Right renal pelvis (tissue), 4 donors: ENCODE data around the gene GRM1. TPM values are rescaled to one million over a fixed set of nuclear protein-coding genes. Genes with fewer than 3 reads are reported as not detected.
"Not testable (repeated sequence)": the region's sequence is repeated elsewhere in the genome, so short reads cannot be mapped to it uniquely, and the experiment has no call there.

ENCODE experiments used
- DNase-seq, 4 donors: peaks; one replicate each; pipeline ENCODE4 v3.0.0-alpha.2; 2013; ENCODE audit warnings: low read depth in 4 of 4, low spot score in 3 of 4, missing footprints in 1 of 4
- polyA plus RNA-seq, 4 donors: library from polyadenylated mRNA; unstranded; fragments of 120-200 nt; gene quantifications; one replicate each; pipeline ENCODE4 v1.2.1, GENCODE V29; 2013; ENCODE audit not compliant: insufficient read length in 4 of 4

GRM1 gene
- polyA plus RNA-seq, 4 donors: 0.15 to 0.27 (median 0.20) TPM

DNA sequence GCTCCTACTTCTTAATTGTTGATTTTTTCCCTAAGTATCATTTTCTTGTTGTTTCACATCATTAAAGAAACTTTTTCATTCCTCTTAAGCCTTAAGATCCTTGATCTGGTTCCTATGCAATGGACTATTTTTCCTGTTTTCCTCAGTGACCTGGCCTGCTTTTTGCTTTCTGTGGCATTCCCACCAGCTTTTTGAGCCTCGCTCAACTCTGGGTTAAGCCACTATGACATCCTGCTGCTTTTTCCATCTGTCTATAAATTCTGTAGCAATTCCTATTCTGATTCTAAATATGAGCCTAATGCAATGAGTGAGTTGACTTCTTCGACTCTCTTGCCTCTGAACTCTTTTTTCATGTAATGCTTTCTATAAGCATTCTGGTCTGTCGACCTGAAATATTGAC lies 160.3 kb downstream of the GRM1 start:
- no peak for DNase-seq

DNA sequence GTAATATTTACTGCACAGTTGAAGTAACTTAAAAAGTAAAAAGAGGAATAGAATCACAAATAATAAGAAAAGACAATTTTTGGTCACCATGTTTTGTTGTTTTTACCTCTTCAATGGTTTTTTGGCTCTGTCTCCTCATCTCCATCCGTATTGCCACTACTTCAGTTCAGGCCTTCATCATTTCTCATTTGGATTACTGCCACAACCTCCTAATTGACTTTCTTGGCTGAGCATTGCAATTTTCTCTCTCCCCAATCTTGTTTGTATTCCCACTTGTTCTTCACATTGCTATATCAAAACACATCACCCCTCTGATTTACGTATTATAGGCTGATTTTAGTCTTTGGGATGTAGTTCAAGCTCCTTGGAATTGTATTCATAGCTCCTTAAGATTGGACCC lies 161.7 kb downstream of the GRM1 start:
- DNase-seq: no peak

DNA sequence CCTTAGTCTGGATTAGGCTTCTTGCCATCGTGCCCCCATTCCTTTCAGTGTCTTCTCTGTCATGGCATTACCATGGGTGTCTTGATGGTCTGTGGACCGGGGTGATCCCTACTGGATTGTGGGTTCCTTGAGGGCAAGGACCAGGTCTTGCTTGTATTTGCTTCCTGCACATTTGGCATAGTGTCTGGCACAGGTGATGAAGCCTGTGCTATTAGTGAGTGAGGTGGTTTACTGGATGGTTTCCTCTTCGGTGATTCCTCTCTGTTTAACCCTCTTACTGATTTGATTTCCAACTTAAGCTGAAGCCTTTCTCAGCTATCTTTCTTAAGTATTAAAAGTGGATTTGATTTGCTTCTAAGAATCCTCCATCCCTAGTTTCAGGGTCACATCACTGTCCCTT lies 162.3 kb downstream of the GRM1 start:
- no peak for DNase-seq

DNA sequence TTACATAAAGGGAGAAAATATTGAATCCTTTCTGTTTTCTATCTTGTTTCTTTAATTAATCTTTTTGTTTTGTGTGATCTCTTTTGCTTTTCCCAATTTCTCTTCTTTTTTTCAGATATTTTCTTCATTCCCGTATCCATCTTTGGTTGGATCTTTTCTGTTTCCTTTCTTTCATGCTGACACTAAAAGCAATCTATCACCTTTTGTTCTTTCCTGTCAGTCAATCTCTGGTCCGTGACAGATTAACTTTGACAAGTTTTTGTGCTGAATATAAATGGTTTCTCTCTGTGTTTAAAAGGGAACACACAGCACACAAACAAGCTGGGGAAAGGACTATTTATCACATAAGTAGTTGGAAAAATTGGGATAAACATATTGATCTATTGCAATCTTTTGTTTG lies 162.8 kb downstream of the GRM1 start:
- no peak for DNase-seq

DNA sequence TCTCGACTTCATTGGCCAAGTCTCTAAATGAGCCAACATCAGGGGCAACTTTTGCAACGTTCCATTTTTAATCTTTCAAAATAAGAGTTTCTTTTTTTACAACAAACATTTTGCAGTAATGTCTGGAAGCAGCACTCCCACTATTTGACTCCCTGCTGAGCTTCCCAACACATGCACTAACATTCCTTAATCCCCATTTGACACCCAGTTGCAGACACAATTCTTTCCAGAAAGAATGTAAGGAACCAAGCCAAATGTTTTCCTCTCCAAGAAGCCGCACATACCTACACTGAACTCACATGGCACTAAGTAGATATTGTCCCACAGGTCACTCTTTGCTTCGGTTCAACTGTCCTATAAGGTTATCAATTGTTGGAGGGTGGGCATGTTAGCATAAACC lies 165.6 kb downstream of the GRM1 start:
- DNase-seq: no peak

DNA sequence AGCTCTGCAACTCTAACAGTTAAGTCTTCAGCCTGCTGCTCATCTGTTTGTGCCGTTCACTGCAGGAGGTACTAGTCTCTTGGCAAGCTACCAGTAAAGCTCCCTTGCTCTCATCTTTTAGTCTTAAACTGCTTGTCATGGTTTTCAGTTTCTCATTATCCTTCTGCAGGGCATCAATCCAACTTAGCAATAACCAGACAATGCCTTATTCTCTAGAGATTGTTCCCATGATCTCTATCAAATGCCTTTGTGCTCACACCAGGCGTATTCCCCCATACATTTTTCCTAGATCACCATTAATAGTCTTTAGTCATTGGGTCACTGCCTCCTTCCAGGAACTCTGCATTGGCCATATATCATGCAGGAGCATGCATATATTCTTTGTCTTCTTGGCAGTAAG lies 171.3 kb downstream of the GRM1 start:
- no peak for DNase-seq

DNA sequence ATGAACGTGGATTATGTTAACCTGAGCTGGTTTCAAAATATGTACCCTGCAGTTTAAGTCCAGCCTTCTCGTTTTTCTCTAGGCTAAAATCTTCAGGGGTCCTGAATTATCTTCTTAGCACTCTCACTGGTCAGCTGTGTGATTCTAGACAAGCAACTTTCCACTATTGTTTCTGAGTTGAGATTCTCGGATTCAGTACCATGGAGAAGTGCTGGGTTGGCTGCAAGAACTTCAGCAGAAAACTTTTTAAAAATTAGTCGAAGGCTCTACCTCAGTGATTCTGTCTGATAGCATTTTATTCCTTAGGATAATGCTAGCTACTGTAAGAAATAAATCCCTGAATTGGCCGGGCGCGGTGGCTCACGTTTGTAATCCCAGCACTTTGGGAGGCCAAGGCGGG lies 173.7 kb downstream of the GRM1 start:
- DNase-seq: no peak

DNA sequence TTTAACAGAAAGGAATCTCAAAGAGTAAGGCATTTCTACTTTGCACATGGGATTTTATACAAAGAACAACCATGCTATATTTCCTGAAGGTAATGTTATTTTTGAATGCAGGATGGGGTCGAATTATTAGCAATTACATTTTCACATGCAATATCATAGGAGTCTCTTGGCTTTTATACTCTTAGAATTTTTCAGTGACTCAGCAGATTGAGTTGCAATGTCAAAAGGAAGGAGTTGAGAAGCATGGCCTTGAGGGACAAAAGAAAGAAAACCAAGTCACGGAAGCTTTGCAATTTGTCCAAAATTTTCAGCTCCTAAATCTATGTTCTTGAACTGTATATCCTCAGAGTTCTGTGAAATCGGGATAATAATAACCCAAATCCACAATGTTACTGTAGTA lies 181.1 kb downstream of the GRM1 start:
- DNase-seq: no peak

DNA sequence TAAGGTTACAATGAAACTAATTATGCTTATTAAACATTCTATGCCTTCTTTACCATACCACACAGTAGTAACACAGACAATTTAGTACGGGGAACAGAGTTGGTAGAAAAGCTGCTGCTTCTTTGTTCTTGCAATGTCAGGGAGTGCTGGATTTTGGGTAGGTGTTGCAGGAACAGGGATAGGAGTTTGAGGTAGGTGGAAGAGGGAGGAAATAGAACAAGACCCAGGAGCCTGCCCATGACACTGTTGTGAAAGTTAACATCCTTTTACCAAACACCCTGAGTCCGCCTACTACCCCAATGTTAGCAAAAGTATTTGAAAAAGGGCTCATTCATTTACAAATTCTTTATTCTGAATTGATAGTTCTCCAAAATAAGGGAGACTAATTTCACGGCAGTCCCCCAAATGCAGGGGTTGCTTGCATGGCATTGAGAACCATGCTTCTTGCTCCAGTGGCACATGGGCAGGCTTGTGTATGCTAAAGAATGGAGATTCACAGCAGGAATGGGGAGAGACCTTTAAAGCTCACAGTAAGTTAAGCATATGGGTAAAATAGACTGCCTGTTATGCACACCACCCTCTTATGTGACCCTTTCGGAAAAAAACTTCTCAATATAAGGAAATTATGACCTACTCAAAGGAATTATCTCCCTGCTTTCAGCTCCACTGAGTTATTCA lies 181.7 kb downstream of the GRM1 start:
- no peak for DNase-seq

DNA sequence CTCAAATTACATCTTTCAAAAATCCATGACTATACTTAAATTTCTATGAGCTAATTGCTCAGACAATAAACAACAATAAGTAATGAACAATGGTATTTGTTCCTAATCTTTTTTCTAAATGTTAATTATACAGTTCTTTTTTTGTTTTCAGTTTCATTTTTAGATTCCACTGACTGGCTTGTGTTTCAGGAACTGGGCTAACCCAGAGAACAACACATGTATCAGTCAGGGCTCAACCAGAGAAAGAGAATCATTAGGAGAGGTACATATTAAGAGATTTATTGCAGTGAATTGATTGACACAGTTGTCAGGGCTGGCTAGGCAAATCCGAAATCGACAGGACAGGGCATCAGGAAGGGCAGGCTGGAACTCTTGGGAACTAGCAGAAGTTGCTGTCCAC lies 182.8 kb downstream of the GRM1 start:
- DNase-seq: no peak

DNA sequence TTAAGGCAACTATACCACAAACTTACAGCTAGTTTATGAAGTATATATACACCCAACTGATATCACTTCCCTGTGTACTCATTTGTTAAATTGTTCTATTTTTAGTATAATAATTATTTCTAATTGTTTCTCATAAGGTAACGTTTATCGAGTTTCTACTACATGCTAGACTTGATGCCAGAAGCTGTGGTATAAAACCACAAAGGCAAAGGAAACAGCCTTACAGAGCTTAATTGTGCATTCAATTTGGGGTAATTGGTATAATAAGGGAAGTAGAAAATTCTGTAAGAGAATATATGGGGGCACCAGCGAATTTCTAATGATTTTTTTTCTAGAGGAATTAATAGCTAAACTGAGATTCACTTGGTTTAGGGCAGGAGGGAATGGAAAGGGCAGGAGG lies 183.9 kb downstream of the GRM1 start:
- DNase-seq: no peak

DNA sequence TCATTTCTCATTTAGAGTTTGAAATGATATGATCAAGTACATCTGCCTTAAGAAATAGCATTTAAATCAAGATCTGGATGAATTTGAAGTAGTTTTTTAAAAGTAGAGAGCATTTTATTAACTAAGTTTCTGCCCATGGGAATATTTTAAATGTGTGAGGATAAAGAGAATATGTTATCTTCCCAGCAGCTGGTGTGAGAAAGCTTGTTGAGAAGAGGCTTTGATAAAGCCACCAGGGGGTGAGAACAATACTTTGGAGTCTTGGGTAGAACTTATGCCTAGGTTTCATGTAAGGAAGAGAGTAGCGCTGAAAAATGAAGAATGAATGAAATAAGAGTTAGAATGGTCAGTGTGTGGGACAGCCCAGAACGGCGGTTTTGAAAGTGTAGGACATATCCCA lies 190.2 kb downstream of the GRM1 start:
- no peak for DNase-seq

DNA sequence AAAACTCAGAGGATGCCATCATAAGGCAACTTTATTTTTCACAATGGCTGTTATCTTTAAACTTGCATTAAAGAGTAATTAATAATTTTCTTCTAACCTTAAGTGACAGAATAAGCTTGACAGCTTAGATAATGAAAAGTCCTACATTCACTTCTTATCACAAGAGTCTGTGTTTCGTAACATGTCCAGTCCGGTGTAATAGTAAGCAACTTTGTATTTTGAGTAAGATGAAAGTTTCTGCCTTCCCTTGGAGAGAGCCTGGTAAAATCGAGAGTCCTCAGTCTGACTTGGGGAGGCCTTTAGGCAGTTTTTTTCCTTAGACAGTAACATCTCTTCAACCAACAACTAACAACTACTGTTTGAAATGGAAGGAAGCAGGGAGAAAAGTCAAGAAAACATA lies 195.6 kb downstream of the GRM1 start:
- DNase-seq: no peak

DNA sequence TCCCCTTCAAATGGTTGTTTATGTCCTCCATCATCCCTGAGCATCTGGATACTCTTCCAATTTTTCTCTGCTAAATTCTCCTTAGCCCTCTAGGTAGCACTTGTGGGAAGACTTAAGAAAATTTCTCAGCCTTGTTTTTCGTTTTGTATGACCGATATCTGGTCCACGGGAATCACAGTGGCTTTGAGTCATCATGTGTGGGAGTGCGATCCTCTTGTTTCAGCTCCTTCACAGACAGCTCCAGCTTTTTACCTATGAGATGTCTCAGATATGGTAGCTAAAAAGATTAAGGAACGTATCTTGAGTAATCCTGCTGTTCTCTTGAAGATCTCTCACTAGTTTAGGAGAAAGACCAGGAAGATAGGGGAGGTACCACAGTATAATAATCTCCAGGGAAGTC lies 196.1 kb downstream of the GRM1 start:
- DNase-seq: no peak

DNA sequence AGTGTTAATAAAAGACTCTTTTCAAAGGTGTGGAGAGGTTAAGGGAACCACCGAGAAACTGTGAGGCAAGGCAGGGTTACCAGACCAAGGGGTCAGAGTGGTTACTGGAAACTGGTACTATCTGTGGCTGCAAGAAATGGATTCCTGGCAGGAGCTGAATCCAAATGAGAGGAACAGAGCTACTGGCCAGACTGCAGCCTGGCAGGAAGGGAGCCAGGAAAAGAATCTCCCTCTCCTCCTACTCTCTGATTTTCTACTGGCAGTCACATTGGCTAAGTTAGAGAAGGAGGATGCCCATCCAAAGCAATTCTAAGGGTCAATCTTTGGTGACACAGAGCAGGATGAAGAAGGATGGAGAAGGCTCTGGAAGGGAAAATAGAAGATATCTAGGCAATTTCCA lies 211.5 kb downstream of the GRM1 start:
- no peak for DNase-seq

DNA sequence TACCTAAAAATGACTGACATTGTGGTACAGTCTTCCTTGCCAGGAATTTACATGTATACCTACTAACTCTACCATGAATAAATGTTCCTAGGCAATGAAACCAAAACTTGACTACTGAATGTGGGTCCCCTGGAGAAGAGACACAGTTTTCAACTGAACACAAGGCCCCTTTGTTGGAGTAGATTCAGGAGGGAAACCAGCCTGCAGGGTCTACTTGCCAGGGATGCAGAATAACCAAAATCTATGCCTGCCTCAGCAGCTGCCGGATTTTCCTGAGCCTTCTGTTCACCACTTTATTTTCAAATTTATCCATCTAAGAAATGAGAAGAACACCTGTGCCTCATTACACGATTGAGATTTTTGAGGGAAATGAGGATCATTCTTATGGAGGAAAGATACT lies 211.9 kb downstream of the GRM1 start:
- DNase-seq: no peak

DNA sequence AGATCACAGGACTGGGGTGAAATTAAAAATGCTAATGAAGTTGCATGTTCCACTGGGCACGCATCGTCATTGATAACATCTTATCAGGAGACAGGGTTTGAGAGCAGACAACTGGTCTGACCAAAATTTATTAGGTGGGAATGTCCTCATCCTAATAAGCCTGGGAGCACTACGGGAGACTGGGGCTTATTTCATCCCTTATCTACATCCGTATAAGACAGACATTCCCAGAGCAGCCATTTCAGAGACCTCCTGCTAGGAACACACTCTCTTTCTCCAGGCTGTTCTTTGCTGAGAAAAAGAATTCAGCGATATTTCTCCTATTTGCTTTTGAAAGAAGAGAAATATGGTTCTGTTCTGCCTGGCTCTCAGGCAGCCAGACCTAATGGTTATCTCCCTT lies 214.8 kb downstream of the GRM1 start:
- DNase-seq: not testable (repeated sequence)

DNA sequence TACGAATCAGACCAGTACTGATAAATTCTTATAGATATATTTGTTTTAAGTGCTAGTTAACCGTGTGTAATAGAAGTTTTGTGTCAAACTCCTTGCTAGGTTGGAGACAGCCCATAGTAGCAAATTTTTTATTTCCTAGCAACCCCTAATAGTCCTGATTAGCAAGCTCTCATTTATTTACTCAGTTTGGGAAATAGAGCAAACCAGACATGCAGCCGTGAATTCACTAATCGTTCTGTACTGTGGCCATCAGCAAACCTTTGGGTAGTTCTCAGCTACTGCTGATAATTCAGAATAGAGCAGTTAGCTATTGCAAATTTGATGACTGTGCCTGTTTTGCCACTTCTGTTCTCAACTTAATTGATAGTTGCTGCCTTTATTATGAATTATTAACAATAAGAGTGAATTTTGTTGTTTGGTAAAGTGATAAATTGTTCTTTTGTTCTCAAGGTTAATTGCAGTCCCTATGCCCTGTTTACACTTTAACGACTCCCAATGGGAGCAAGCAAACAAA lies 215.8 kb downstream of the GRM1 start:
- no peak for DNase-seq

DNA sequence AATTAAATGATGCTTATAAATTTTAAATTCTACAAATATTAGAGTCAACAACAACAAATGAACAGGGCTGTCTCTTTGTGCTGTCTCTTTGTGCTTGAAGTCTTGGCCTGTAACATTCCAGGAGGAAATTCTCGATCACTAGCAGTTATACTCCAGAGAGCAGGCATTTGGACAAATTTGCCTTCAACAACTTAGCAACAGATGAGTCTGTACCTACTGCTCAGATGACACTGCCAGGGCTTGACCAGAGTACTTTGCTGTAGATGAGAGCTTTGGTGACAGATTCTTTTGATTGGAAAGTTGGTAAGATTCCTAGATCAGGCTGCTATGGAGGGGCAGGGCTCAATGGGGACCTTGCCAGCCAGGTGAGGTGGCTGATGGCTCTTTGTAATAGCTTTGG lies 217.2 kb downstream of the GRM1 start:
- DNase-seq: no peak

DNA sequence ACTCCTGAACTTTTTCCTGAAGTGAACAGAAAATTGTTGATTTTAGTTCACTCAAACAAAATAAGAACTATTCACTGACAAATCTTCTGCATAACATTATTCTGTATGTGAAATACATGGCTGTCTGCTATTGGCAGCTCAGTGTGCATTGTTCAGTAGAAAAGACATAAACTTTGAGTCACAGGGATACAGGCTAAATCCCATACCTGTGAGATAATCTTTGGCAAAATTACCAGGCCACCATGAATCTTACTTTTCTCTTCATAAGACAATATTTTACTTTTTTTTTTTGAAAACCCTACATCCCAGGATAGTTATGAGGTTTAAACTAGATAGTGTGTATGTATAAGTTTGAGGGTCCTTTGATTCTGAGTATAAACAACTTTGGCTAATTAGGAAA lies 224.8 kb downstream of the GRM1 start:
- no peak for DNase-seq

DNA sequence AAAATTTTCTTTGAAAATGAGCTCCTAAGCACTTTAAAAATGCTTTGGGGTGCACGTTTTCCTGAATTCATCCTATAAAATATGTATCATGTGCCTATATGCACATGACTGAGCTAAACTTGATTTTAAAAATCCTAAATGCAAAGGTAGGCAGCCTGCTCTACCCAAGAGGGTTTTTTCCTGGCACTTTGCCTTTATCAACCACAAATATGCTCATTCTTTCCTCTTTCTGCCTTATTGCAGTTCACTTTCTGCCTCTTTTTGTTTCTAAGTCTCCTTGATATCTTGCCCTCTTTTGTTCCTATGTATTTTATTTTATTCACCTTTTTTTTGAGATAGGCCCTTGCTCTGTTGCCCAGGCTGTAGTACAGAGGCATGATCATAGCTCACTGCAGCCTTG lies 229.3 kb downstream of the GRM1 start:
- no peak for DNase-seq

DNA sequence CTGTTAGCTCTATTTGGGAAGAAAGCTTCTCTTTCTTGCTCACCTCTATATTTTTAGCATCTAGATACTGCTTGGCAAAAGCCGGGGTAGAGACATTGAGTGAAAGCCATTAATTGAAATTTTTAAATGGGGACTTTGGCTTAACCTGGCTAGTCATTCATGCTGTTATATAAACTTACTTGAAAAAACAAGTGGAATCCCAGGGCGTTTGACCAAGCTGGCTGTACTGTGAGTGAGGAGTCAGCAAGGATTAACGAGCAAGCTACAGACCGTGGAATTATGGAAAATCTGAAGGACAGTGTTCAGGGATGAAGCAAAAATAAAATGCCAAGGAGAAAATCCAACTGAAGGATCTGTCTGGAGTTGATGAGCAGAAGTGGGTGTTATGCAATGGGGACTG lies 232.0 kb downstream of the GRM1 start:
- no peak for DNase-seq

DNA sequence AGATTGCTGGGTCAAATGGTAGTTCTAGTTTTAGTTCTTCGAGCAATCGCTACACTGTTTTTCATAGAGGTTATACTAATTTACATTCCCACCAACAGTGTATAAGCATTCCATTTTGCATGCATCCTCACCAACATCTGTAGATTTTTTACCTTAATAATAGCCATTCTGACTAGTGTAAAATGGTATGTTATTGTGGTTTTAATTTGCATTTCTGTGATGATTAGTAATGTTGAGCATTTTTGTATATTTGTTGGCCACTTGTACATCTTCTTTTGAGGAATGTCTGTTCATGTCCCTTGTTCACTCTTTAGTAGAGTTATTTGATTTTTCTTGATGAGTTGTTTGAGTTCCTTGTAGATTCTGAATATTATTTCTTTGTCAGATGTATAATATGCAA lies 236.2 kb downstream of the GRM1 start:
- no peak for DNase-seq
